ENCODE measurements around the gene DSTYK. TPM values are rescaled to one million over a fixed set of nuclear protein-coding genes. Genes with fewer than 3 reads are reported as not detected.
"Not testable (repeated sequence)": the region's sequence is repeated elsewhere in the genome, so short reads cannot be mapped to it uniquely, and the experiment has no call there.

Gene DSTYK
- total RNA-seq, 2 experiments from 2014 or later = 10.0 to 10.7 TPM

DNA sequence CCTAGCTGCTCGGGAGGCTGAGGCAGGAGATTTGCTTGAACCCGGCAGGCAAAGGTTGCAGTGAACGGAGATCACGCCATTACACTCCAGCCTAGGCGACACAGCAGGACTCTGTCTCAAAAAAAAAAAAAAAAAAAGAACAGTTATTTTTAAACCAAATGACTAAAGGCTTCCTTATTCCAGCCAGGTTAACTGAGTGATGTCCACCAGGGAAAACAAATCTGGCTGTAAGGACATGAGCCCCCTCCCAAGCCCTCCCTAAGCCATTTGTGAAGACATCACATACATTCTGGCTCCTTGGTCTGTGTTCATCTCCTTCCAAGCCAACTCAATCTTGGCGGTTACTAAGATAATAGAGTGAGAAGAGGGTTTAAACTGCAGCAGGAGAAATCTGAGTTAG is 24.4 kb upstream of the DSTYK start:
- ChIA-PET POLR2A (interaction anchor here (0.7 to 2.1 kb wide), 4 partner anchors 8 to 50 kb away, joined by 3 to 5 read pairs (median 4); partner anchors contain the start of gene TMCC2), CTCF (interaction anchor here (1.3 to 17.4 kb wide), 3 partner anchors 21 to 95 kb away, joined by 3 to 411 read pairs (median 3); no protein-coding TSS in a partner anchor)
- Mint-ChIP-seq H3K36me3 (ENCODE audit: low read depth) (peaks cover 6% of the 10 kb centered on the region), H3K4me1 (ENCODE audit: low read depth) (peaks cover 62% of the 10 kb centered on the region), H3K27ac (no peak overlapping the region), H3K4me3 (no peak overlapping the region), H3K27me3 (no peaks in the 10 kb centered on the region), H3K9me3 (no peaks in the 10 kb centered on the region)
- intact Hi-C loops (cut with micrococcal nuclease) = no loop called here
- TF ChIP-seq, protein P1, sequence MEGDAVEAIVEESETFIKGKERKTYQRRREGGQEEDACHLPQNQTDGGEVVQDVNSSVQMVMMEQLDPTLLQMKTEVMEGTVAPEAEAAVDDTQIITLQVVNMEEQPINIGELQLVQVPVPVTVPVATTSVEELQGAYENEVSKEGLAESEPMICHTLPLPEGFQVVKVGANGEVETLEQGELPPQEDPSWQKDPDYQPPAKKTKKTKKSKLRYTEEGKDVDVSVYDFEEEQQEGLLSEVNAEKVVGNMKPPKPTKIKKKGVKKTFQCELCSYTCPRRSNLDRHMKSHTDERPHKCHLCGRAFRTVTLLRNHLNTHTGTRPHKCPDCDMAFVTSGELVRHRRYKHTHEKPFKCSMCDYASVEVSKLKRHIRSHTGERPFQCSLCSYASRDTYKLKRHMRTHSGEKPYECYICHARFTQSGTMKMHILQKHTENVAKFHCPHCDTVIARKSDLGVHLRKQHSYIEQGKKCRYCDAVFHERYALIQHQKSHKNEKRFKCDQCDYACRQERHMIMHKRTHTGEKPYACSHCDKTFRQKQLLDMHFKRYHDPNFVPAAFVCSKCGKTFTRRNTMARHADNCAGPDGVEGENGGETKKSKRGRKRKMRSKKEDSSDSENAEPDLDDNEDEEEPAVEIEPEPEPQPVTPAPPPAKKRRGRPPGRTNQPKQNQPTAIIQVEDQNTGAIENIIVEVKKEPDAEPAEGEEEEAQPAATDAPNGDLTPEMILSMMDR (IDR thresholded peaks at IDR 0.05) = no peak
- no peak for DNase-seq
- no peak for ATAC-seq

DNA sequence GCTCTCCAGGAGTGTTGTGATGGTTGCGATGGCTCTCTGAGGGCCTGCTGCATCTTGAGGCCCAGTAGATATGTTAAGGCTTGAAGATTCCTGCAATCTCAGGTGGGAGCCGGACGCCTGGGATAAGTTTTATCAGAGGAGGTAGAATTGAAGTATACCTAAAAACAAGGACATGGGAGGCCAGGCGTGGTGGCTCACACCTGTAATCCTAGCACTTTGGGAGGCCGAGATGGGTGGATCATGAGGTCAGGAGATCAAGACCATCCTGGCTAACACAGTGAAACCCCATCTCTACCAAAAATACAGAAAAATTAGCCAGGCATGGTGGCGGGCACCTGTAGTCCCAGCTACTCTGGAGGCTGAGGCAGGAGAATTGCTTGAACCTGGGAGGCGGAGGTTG is 22.5 kb upstream of the DSTYK start:
- ATAC-seq; intact Hi-C loops (cut with micrococcal nuclease); H3K9me3 Mint-ChIP-seq; H3K27me3 Mint-ChIP-seq; H3K4me3 Mint-ChIP-seq; H3K36me3 Mint-ChIP-seq (ENCODE audit: low read depth); H3K27ac Mint-ChIP-seq; DNase-seq: not testable (repeated sequence)
- ChIA-PET POLR2A (interaction anchor here (1.2 kb wide), 1 partner anchor 9 kb away, joined by 3 read pairs; no protein-coding TSS in a partner anchor), CTCF (interaction anchor here (1.1 to 17.4 kb wide), 2 partner anchors 23 to 43 kb away, joined by 3 to 411 read pairs; no protein-coding TSS in a partner anchor)
- H3K4me1 Mint-ChIP-seq (ENCODE audit: low read depth) = peaks cover 72% of the 10 kb centered on the region

DNA sequence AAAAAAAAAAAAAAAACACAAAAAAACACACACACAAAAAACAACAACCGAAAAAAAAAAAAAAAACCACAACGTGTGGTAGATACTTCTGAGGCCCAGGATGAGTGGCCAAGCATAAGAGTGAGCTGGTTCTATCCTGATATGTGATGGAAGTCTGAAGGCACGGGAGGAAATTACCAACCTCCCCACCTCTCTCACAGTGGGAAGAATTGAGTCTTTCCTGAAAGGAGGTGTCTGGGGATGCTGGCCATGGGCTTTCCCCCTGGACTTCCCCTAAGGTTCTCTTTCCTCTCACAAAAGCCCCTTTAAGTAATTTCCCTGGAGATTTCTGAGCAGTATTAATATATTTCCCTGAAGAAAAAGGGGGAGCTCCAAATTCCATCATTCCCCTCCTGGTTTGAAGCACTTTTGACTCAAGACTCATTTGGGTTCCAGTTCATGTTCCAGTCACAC is 21.5 kb upstream of the DSTYK start:
- H3K4me1 Mint-ChIP-seq (ENCODE audit: low read depth) = peaks cover 64% of the 10 kb centered on the region
- CTCF ChIA-PET = interaction anchor here (0.7 to 17.4 kb wide), 3 partner anchors 17 to 44 kb away, joined by 3 to 411 read pairs (median 3); no protein-coding TSS in a partner anchor

DNA sequence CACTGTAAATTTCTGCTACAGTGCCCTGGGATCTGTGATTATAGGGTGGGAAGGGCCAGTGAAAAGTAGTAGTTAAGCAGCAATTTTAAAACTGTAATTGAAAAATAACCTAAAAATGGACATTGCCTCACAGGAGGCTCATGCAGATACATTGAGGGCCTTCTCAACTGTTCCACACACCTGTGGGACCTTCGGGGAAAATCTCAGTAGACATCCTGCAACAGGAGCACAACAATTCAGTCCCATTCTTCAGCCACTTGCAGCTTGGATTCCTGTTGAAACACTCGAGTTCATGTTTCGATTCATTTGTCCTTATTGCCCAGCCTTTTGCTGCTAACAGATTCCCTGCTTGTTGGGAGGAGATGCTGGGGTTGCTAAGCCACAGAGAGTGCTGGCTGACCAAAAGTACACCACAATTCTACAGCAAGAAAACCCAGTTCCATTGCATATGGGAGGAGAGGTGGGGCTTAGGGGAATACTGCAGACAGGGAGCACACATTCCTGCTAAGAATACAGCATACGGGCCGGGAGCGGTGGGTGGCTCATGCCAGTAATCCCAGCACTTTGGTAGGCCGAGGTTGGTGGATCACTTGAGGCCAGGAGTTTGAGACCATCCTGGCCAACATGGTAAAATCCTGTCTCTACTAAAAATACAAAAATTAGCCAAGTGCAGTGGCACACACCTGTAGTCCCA is 20.8 kb upstream of the DSTYK start:
- H3K4me1 Mint-ChIP-seq (ENCODE audit: low read depth) = peaks cover 57% of the 10 kb centered on the region
- DNase-seq (no peak), ATAC-seq (no peak)
- H3K27ac Mint-ChIP-seq = no peak overlapping the region
- intact Hi-C loops (cut with micrococcal nuclease) = no loop called here
- peak overlapping the region; percentile 1 for H3K4me3 Mint-ChIP-seq
- POLR2A ChIA-PET = interaction anchor here (1.2 to 1.8 kb wide), 2 partner anchors 7 to 20 kb away, joined by 3 to 8 read pairs; partner anchors contain the start of gene DSTYK
- H3K36me3 Mint-ChIP-seq (ENCODE audit: low read depth) = peaks cover 2% of the 10 kb centered on the region
- TF ChIP-seq, protein P1 (IDR thresholded peaks at IDR 0.05) = no peak
- no peaks in the 10 kb centered on the region for H3K27me3 Mint-ChIP-seq
- CTCF ChIA-PET = interaction anchor here (17.4 kb wide), 1 partner anchor 25 kb away, joined by 411 read pairs; no protein-coding TSS in a partner anchor
- no peaks in the 10 kb centered on the region for H3K9me3 Mint-ChIP-seq

More for the DNA sequence above, 21.5 kb upstream of the DSTYK start:
- POLR2A ChIA-PET = interaction anchor here (0.6 to 1.2 kb wide), 2 partner anchors 8 to 904 kb away, joined by 3 read pairs; no protein-coding TSS in a partner anchor
- H3K27me3 Mint-ChIP-seq = no peaks in the 10 kb centered on the region
- peak overlapping the region; percentile 71 for H3K27ac Mint-ChIP-seq
- H3K36me3 Mint-ChIP-seq (ENCODE audit: low read depth) = peaks cover 2% of the 10 kb centered on the region
- TF ChIP-seq, protein P1 (IDR thresholded peaks at IDR 0.05) = no peak
- no peak for DNase-seq
- intact Hi-C loops (cut with micrococcal nuclease) = no loop called here
- no peaks in the 10 kb centered on the region for H3K9me3 Mint-ChIP-seq
- no peak for ATAC-seq
- no peak overlapping the region for H3K4me3 Mint-ChIP-seq

DNA sequence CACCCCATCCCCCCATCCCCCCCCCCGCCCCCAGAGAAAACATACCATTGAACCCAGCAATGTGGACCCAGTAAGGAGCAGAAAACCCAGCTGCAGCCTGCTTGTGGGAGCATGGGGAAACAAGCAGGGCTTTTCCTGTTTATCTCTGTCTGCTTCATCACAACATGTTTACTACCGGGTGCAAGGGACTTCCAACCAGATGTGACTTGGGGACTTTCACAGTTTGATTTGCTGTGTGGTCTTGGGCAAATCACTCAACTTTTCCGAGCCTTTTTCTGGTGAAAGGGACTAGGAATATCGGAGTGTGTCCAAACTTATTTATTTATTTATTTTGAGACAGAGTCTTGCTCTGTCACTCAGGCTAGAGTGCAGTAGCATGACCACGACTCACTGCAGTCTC is 19.5 kb upstream of the DSTYK start:
- POLR2A ChIA-PET = interaction anchor here (1.0 to 1.8 kb wide), 2 partner anchors 19 to 45 kb away, joined by 3 to 8 read pairs; partner anchors contain the start of gene DSTYK
- H3K4me3 Mint-ChIP-seq = peak overlapping the region; percentile 89
- CTCF ChIA-PET = interaction anchor here (2.1 to 17.4 kb wide), 4 partner anchors 11 to 42 kb away, joined by 13 to 411 read pairs (median 58); no protein-coding TSS in a partner anchor
- TF ChIP-seq, protein P1 (IDR thresholded peaks at IDR 0.05) = no peak
- ATAC-seq (no peak), DNase-seq (no peak)
- H3K27ac Mint-ChIP-seq = no peak overlapping the region
- peaks cover 60% of the 10 kb centered on the region for H3K4me1 Mint-ChIP-seq (ENCODE audit: low read depth)
- intact Hi-C loops (cut with micrococcal nuclease) = no loop called here
- H3K36me3 Mint-ChIP-seq (ENCODE audit: low read depth) = peaks cover 2% of the 10 kb centered on the region
- H3K27me3 Mint-ChIP-seq = peaks cover 10% of the 10 kb centered on the region
- H3K9me3 Mint-ChIP-seq = no peaks in the 10 kb centered on the region

All from activated CD8-positive, alpha-beta T cell treated with anti-CD3 and anti-CD28 coated beads for 36 hours (primary cell).